ENCODE results near the gene COMMD10.

DNA sequence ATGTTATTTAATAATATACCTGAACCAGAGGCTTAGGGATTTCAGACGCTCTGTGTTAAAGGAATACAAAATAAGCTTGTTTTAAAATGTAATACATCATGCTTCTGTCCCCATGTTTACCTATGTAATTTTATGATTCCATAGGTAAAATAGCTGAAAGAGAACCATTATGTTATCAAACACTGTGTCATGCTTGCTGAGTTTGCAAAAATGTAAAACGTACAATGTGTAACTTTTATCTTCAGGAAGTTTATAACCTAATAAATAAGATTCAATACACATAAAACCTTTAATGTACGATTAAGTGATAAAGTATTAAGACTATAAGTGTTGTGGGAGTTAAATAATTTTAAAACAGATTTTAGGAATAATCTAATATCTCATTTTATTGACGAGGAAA, 94.1 kb downstream of the COMMD10 start:
- TF ChIP-seq, protein P1, sequence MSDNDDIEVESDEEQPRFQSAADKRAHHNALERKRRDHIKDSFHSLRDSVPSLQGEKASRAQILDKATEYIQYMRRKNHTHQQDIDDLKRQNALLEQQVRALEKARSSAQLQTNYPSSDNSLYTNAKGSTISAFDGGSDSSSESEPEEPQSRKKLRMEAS (IDR thresholded peaks at IDR 0.05) = no peak
- TF ChIP-seq ZNF274 (IDR thresholded peaks at IDR 0.05; ENCODE audit: borderline replicate concordance, extremely low read depth, low read length) = no peak
- TF ChIP-seq, protein P2, sequence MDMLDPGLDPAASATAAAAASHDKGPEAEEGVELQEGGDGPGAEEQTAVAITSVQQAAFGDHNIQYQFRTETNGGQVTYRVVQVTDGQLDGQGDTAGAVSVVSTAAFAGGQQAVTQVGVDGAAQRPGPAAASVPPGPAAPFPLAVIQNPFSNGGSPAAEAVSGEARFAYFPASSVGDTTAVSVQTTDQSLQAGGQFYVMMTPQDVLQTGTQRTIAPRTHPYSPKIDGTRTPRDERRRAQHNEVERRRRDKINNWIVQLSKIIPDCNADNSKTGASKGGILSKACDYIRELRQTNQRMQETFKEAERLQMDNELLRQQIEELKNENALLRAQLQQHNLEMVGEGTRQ (IDR thresholded peaks at IDR 0.05; ENCODE audit: low read length) = no peak
- TF ChIP-seq CTCF (IDR thresholded peaks at IDR 0.05; ENCODE audit: control extremely low read depth in 1 of 3, insufficient read depth in 1 of 3, low read depth in 1 of 3, low read length in 3 of 3) = no peak

Measured in H1 (cell line).